ENCODE data around the gene RNF213.
"Not testable (repeated sequence)": the region's sequence is repeated elsewhere in the genome, so short reads cannot be mapped to it uniquely, and the experiment has no call there.

The RNF213 gene

GRCh38 chr17:80295559-80295958, 34.9 kb downstream of the RNF213 start:
- H3K18ac ChIP-seq (ENCODE audit: low read length), result no peak overlapping the region
- no peak overlapping the region for H3K14ac ChIP-seq (ENCODE audit: low read length)
- H3K79me2 ChIP-seq (ENCODE audit: control insufficient read depth, insufficient read depth, low read length, poor library complexity), result no peaks in the 10 kb centered on the region
- no peak overlapping the region for H3K9ac ChIP-seq (ENCODE audit: low read length)
- H3K79me1 ChIP-seq (ENCODE audit: low read length), result no peaks in the 10 kb centered on the region
- H3K4ac ChIP-seq (ENCODE audit: low read depth, low read length), result no peak overlapping the region
- no peaks in the 10 kb centered on the region for H3K4me1 ChIP-seq (ENCODE audit: control insufficient read depth in 1 of 2, insufficient read depth in 2 of 2, low read length in 2 of 2)
- no peak overlapping the region for H3K27ac ChIP-seq (ENCODE audit: low read depth, low read length)
- no peak overlapping the region for H2AK5ac ChIP-seq (ENCODE audit: low read length)
- H2BK12ac ChIP-seq (ENCODE audit: low read length), result no peak overlapping the region
- no peak overlapping the region for H3K23ac ChIP-seq (ENCODE audit: low read length)
- no peak overlapping the region for H2BK120ac ChIP-seq (ENCODE audit: insufficient read depth, low read length, poor library complexity)
- WGBS (ENCODE audit: extremely low coverage, insufficient coverage, insufficient read length), result no CpG with 5 or more reads among the region's 6 CpGs
- DNase-seq, result no peak
- H4K12ac ChIP-seq (ENCODE audit: low read depth, low read length), result no peak overlapping the region
- H3K27me3 ChIP-seq (ENCODE audit: insufficient read depth, low read length), result no peaks in the 10 kb centered on the region
- H3K36me3 ChIP-seq (ENCODE audit: control insufficient read depth in 1 of 2, insufficient read depth in 2 of 2, low read length in 2 of 2), result peaks cover 42 to 48% of the 10 kb centered on the region in 2 experiments
- H2BK5ac ChIP-seq (ENCODE audit: low read depth, low read length, poor library complexity), result no peak overlapping the region
- no peak overlapping the region for H3K4me2 ChIP-seq (ENCODE audit: low read length)
- H2AFZ ChIP-seq (ENCODE audit: insufficient read depth, low read length, poor library complexity), result no peak overlapping the region
- H4K91ac ChIP-seq (ENCODE audit: low read depth, low read length), result no peak overlapping the region
- H4K8ac ChIP-seq (ENCODE audit: low read depth, low read length), result no peak overlapping the region
- H3K9me3 ChIP-seq (ENCODE audit: insufficient read depth, low read depth, low read length), result no peaks in the 10 kb centered on the region
- H3K4me3 ChIP-seq (ENCODE audit: low read depth, low read length), result no peak overlapping the region

- no peaks in the 10 kb centered on the region for H3K4me1 ChIP-seq (ENCODE audit: control insufficient read depth in 1 of 2, insufficient read depth in 2 of 2, low read length in 2 of 2)
- H2BK5ac ChIP-seq (ENCODE audit: low read depth, low read length, poor library complexity), result no peak overlapping the region
- H3K14ac ChIP-seq (ENCODE audit: low read length), result no peak overlapping the region
- no CpG with 5 or more reads among the region's 14 CpGs for WGBS (ENCODE audit: extremely low coverage, insufficient coverage, insufficient read length)
- no peak overlapping the region for H2AK5ac ChIP-seq (ENCODE audit: low read length)
- H3K27ac ChIP-seq (ENCODE audit: low read depth, low read length), result no peak overlapping the region
- H3K9me3 ChIP-seq (ENCODE audit: insufficient read depth, low read depth, low read length), result no peaks in the 10 kb centered on the region
- no peak for DNase-seq
- no peak overlapping the region for H3K4me2 ChIP-seq (ENCODE audit: low read length)
- no peaks in the 10 kb centered on the region for H3K79me1 ChIP-seq (ENCODE audit: low read length)
- H4K91ac ChIP-seq (ENCODE audit: low read depth, low read length), result no peak overlapping the region
- H2AFZ ChIP-seq (ENCODE audit: insufficient read depth, low read length, poor library complexity), result no peak overlapping the region
- H3K9ac ChIP-seq (ENCODE audit: low read length), result no peak overlapping the region
- no peak overlapping the region for H2BK12ac ChIP-seq (ENCODE audit: low read length)
- peaks cover 41 to 44% of the 10 kb centered on the region in 2 experiments for H3K36me3 ChIP-seq (ENCODE audit: control insufficient read depth in 1 of 2, insufficient read depth in 2 of 2, low read length in 2 of 2)
- H3K79me2 ChIP-seq (ENCODE audit: control insufficient read depth, insufficient read depth, low read length, poor library complexity), result no peaks in the 10 kb centered on the region
- H3K27me3 ChIP-seq (ENCODE audit: insufficient read depth, low read length), result no peaks in the 10 kb centered on the region
- H3K18ac ChIP-seq (ENCODE audit: low read length), result no peak overlapping the region
- H3K4me3 ChIP-seq (ENCODE audit: low read depth, low read length), result no peak overlapping the region
- H3K4ac ChIP-seq (ENCODE audit: low read depth, low read length), result no peak overlapping the region
- no peak overlapping the region for H4K8ac ChIP-seq (ENCODE audit: low read depth, low read length)
- no peak overlapping the region for H3K23ac ChIP-seq (ENCODE audit: low read length)
- H2BK120ac ChIP-seq (ENCODE audit: insufficient read depth, low read length, poor library complexity), result no peak overlapping the region
- no peak overlapping the region for H4K12ac ChIP-seq (ENCODE audit: low read depth, low read length)
Observed at GRCh38 chr17:80296221-80296620, 35.6 kb downstream of the RNF213 start.

- Histone ChIP-seq H3K14ac (ENCODE audit: low read length) (no peak overlapping the region), H3K4me1 (ENCODE audit: control insufficient read depth in 1 of 2, insufficient read depth in 2 of 2, low read length in 2 of 2) (no peaks in the 10 kb centered on the region), H4K91ac (ENCODE audit: low read depth, low read length) (no peak overlapping the region), H2BK12ac (ENCODE audit: low read length) (no peak overlapping the region), H3K79me1 (ENCODE audit: low read length) (no peaks in the 10 kb centered on the region), H3K4me3 (ENCODE audit: low read depth, low read length) (no peak overlapping the region), H3K27ac (ENCODE audit: low read depth, low read length) (no peak overlapping the region), H3K9me3 (ENCODE audit: insufficient read depth, low read depth, low read length) (no peaks in the 10 kb centered on the region), H3K27me3 (ENCODE audit: insufficient read depth, low read length) (no peaks in the 10 kb centered on the region), H2AK5ac (ENCODE audit: low read length) (no peak overlapping the region), H4K12ac (ENCODE audit: low read depth, low read length) (no peak overlapping the region), H3K4ac (ENCODE audit: low read depth, low read length) (no peak overlapping the region), H3K36me3 (ENCODE audit: control insufficient read depth in 1 of 2, insufficient read depth in 2 of 2, low read length in 2 of 2) (peaks cover 31 to 37% of the 10 kb centered on the region in 2 experiments), H4K8ac (ENCODE audit: low read depth, low read length) (no peak overlapping the region), H2BK5ac (ENCODE audit: low read depth, low read length, poor library complexity) (no peak overlapping the region), H3K9ac (ENCODE audit: low read length) (no peak overlapping the region), H3K18ac (ENCODE audit: low read length) (no peak overlapping the region), H2AFZ (ENCODE audit: insufficient read depth, low read length, poor library complexity) (no peak overlapping the region), H2BK120ac (ENCODE audit: insufficient read depth, low read length, poor library complexity) (no peak overlapping the region), H3K23ac (ENCODE audit: low read length) (no peak overlapping the region), H3K4me2 (ENCODE audit: low read length) (no peak overlapping the region), H3K79me2 (ENCODE audit: control insufficient read depth, insufficient read depth, low read length, poor library complexity) (no peaks in the 10 kb centered on the region)
- WGBS (ENCODE audit: extremely low coverage, insufficient coverage, insufficient read length), result no CpG with 5 or more reads among the region's 19 CpGs
- no peak for DNase-seq
Observed at GRCh38 chr17:80297996-80298560, 37.4 kb downstream of the RNF213 start.

- not testable (repeated sequence) for H3K27me3 ChIP-seq (ENCODE audit: insufficient read depth, low read length); H3K9me3 ChIP-seq (ENCODE audit: insufficient read depth, low read depth, low read length); H2BK120ac ChIP-seq (ENCODE audit: insufficient read depth, low read length, poor library complexity); H2AFZ ChIP-seq (ENCODE audit: insufficient read depth, low read length, poor library complexity); H3K4ac ChIP-seq (ENCODE audit: low read depth, low read length); H3K79me2 ChIP-seq (ENCODE audit: control insufficient read depth, insufficient read depth, low read length, poor library complexity); H2BK12ac ChIP-seq (ENCODE audit: low read length); H2BK5ac ChIP-seq (ENCODE audit: low read depth, low read length, poor library complexity); H2AK5ac ChIP-seq (ENCODE audit: low read length); H3K18ac ChIP-seq (ENCODE audit: low read length); DNase-seq; H3K9ac ChIP-seq (ENCODE audit: low read length); H4K12ac ChIP-seq (ENCODE audit: low read depth, low read length); H3K4me2 ChIP-seq (ENCODE audit: low read length); H4K8ac ChIP-seq (ENCODE audit: low read depth, low read length); H3K14ac ChIP-seq (ENCODE audit: low read length); H3K79me1 ChIP-seq (ENCODE audit: low read length); H3K23ac ChIP-seq (ENCODE audit: low read length); H3K27ac ChIP-seq (ENCODE audit: low read depth, low read length); H3K4me3 ChIP-seq (ENCODE audit: low read depth, low read length); H4K91ac ChIP-seq (ENCODE audit: low read depth, low read length); H3K4me1 ChIP-seq (ENCODE audit: control insufficient read depth in 1 of 2, insufficient read depth in 2 of 2, low read length in 2 of 2)
- peaks cover 33 to 34% of the 10 kb centered on the region in 2 experiments for H3K36me3 ChIP-seq (ENCODE audit: control insufficient read depth in 1 of 2, insufficient read depth in 2 of 2, low read length in 2 of 2)
- no CpG with 5 or more reads among the region's 4 CpGs for WGBS (ENCODE audit: extremely low coverage, insufficient coverage, insufficient read length)
Observed at GRCh38 chr17:80299350-80300100, 38.9 kb downstream of the RNF213 start.
